Measurements from ENCODE around the gene SNN.

- TF ChIP-seq CTCF (IDR thresholded peaks at IDR 0.05) (no peak), EZH2 (IDR thresholded peaks at IDR 0.05; ENCODE audit: borderline replicate concordance, insufficient read depth, low read depth, low read length, poor library complexity, severe bottlenecking) (no peak)
Measured at GRCh38 chr16:11712122-11712521, 43.9 kb downstream of the SNN start.

Measured in B cell (primary cell).